Stomach (tissue), 9 donors: Measurements from ENCODE around the gene DDX51. TPM values are rescaled to one million over a fixed set of nuclear protein-coding genes. Genes with fewer than 3 reads are reported as not detected.

ENCODE experiments used
- DNase-seq, 2 donors: peaks; one replicate each; pipeline versions ENCODE4 v3.0.0 to v3.0.0-alpha.2; 2013 to 2019
- H3K27ac ChIP-seq, 5 donors: fragments of 200-600 bp in 4 of 5; sonication (generic) in 4 of 5; one replicate each; pipeline ENCODE4 v1.5.1; 2013 to 2019; ENCODE audit warnings: mild to moderate bottlenecking in 1 of 5, moderate library complexity in 1 of 5
- H3K27me3 ChIP-seq, 3 donors: fragments of 200-600 bp; sonication (generic); one replicate each; pipeline ENCODE4 v1.5.1; 2017 to 2019; ENCODE audit warnings: mixed run types in 1 of 3
- H3K36me3 ChIP-seq, 4 donors: fragments of 200-600 bp; sonication (generic); 1 replicate in 3 of 4; 2 replicates in 1 of 4; pipeline ENCODE4 v1.5.1; 2016 to 2019
- H3K4me1 ChIP-seq, 4 donors: fragments of 200-600 bp; sonication (generic); one replicate each; pipeline ENCODE4 v1.5.1; 2016 to 2019
- H3K4me3 ChIP-seq, 4 donors: fragments of 200-600 bp; sonication (generic) in 3 of 4; one replicate each; pipeline ENCODE4 v1.5.1; 2016 to 2019; ENCODE audit warnings: mild to moderate bottlenecking in 1 of 4
- H3K9me3 ChIP-seq, 4 donors: fragments of 200-600 bp; sonication (generic); one replicate each; pipeline ENCODE4 v1.5.1; 2016 to 2019
- CTCF ChIP-seq, 7 experiments: fragments of 450-650 bp in 4 of 7; fragments of 200-600 bp in 3 of 7; sonication (generic) in 3 of 7; IDR thresholded peaks; one replicate each; pipeline ENCODE4 v1.5.1; 2016 to 2019; ENCODE audit warnings: antibody characterized with exemption in 7 of 7, control low read depth in 2 of 7, mild to moderate bottlenecking in 1 of 7
- EP300 ChIP-seq: sonication (generic); formaldehyde crosslinking; IDR thresholded peaks from one replicate; pipeline ENCODE4 v1.6.1; 2017; ENCODE audit warnings: antibody characterized with exemption
- POLR2A ChIP-seq, 4 donors: fragments of 450-650 bp; IDR thresholded peaks; one replicate each; pipeline ENCODE4 v1.6.1; 2016; ENCODE audit warnings: antibody characterized with exemption in 4 of 4, control low read depth in 2 of 4, mild to moderate bottlenecking in 1 of 4, moderate library complexity in 1 of 4
- POLR2AphosphoS5 ChIP-seq, 3 donors: sonication (generic); formaldehyde crosslinking; IDR thresholded peaks; one replicate each; pipeline ENCODE4 v1.6.1; 2016; ENCODE audit warnings: antibody characterized with exemption in 3 of 3
- WGBS, 5 donors: extraction: QIAGEN DNeasy Blood & Tissue Kit in 3 of 5; methylation state at CpG; one replicate each; pipeline versions ENCODE4 v1.1.5 to v1.1.7; 2013 to 2018; 5-methylcytosine and 5-hydroxymethylcytosine counted together
- intact Hi-C: fragments of 100-400 bp; cut with DNase I; formaldehyde crosslinking; loops from one replicate; pipeline ENCODE4 v1.15.1; 2023; ENCODE audit warnings: low total_unique reads
- polyA plus RNA-seq, 3 donors: library from polyadenylated mRNA; stranded (reverse); fragments of 200-250 nt; gene quantifications; one replicate each; pipeline ENCODE4 v1.2.3, GENCODE V29; 2013
- total RNA-seq, 5 donors: library from RNA; depleted of rRNA; stranded (reverse); fragments of >200 nt; gene quantifications; one replicate each; pipeline versions ENCODE4 v1.1.0 to v1.2.3, GENCODE V29; 2014 to 2016
- donor health status: healthy with polysubstance abuse.
- donor health status: Bipolar disorder and iron deficiency.
- donor health status: healthy.

DDX51 gene
- total and polyA plus RNA-seq, 8 donors, result 6.6 to 69.5 (median 13.2) TPM

GRCh38 chr12:132140918-132141841 lies 2.9 kb downstream of the DDX51 start:
- intact Hi-C loops, result no loop called here
- no peak for DNase-seq
- TF ChIP-seq CTCF (IDR thresholded peaks at IDR 0.05), result no peak
- TF ChIP-seq POLR2AphosphoS5 (IDR thresholded peaks at IDR 0.05), result no peak
- no peak for TF ChIP-seq POLR2A (IDR thresholded peaks at IDR 0.05)
- TF ChIP-seq EP300, result no peak
- H3K27ac ChIP-seq, result no peak overlapping the region
- H3K9me3 ChIP-seq, result no peaks in the 10 kb centered on the region
- H3K36me3 ChIP-seq, result peaks cover 36 to 57% (median 55%) of the 10 kb centered on the region in 4 donors
- no peaks in the 10 kb centered on the region for H3K27me3 ChIP-seq
- H3K4me3 ChIP-seq, result no peak overlapping the region
- H3K4me1 ChIP-seq, result peaks cover 19 to 37% (median 33%) of the 10 kb centered on the region in 4 donors
- 82 to 94% (median 93%) methylated on average over 22 to 38 of the region's 38 CpGs for WGBS, 5 donors

- H3K27ac ChIP-seq, result no peak overlapping the region
- TF ChIP-seq EP300, result no peak
- no peak for TF ChIP-seq POLR2AphosphoS5 (IDR thresholded peaks at IDR 0.05)
- no peak for TF ChIP-seq POLR2A (IDR thresholded peaks at IDR 0.05)
- no peak for TF ChIP-seq CTCF (IDR thresholded peaks at IDR 0.05)
- H3K27me3 ChIP-seq, result no peaks in the 10 kb centered on the region
- intact Hi-C loops, result no loop called here
- WGBS, 5 donors, result 88 to 96% (median 90%) methylated on average over 11 to 15 of the region's 15 CpGs
- H3K4me3 ChIP-seq, result no peak overlapping the region
- H3K4me1 ChIP-seq, result peaks cover 17 to 31% (median 28%) of the 10 kb centered on the region in 4 donors
- peaks cover 36 to 51% (median 49%) of the 10 kb centered on the region in 4 donors for H3K36me3 ChIP-seq
- no peaks in the 10 kb centered on the region for H3K9me3 ChIP-seq
- no peak for DNase-seq
Observed at GRCh38 chr12:132140501-132140900, 3.6 kb downstream of the DDX51 start.

GRCh38 chr12:132139912-132140311 lies 4.2 kb downstream of the DDX51 start:
- Histone ChIP-seq H3K4me1 (peaks cover 11 to 25% (median 22%) of the 10 kb centered on the region in 4 donors), H3K4me3 (no peak overlapping the region), H3K27me3 (no peaks in the 10 kb centered on the region), H3K27ac (no peak overlapping the region), H3K36me3 (peaks cover 36 to 51% (median 49%) of the 10 kb centered on the region in 4 donors), H3K9me3 (no peaks in the 10 kb centered on the region)
- intact Hi-C loops, result no loop called here
- TF ChIP-seq POLR2AphosphoS5 (IDR thresholded peaks at IDR 0.05), result no peak
- TF ChIP-seq POLR2A (IDR thresholded peaks at IDR 0.05), result no peak
- TF ChIP-seq EP300, result no peak
- no peak for TF ChIP-seq CTCF (IDR thresholded peaks at IDR 0.05)
- DNase-seq, result no peak
- 91 to 97% (median 96%) methylated on average over 16 to 27 of the region's 27 CpGs for WGBS, 5 donors

- no peak for DNase-seq
- H3K9me3 ChIP-seq, result no peaks in the 10 kb centered on the region
- intact Hi-C loops, result no loop called here
- H3K4me3 ChIP-seq, result no peak overlapping the region
- peaks cover 36 to 51% (median 49%) of the 10 kb centered on the region in 4 donors for H3K36me3 ChIP-seq
- H3K27me3 ChIP-seq, result no peaks in the 10 kb centered on the region
- TF ChIP-seq CTCF (IDR thresholded peaks at IDR 0.05), result no peak
- 90 to 94% (median 91%) methylated on average over 25 to 34 of the region's 34 CpGs for WGBS, 5 donors
- no peak overlapping the region for H3K27ac ChIP-seq
- peaks cover 9 to 19% (median 19%) of the 10 kb centered on the region in 4 donors for H3K4me1 ChIP-seq
Observed at GRCh38 chr12:132138941-132139871, 4.9 kb downstream of the DDX51 start.
